Superior temporal gyrus (tissue), 1 donor: ENCODE measurements around the gene PRPF6.
"Not testable (repeated sequence)": the region's sequence is repeated elsewhere in the genome, so short reads cannot be mapped to it uniquely, and the experiment has no call there.

Experiments
- DNase-seq: peaks from one replicate; pipeline ENCODE4 v3.0.0-alpha.2; 2016; ENCODE audit errors: extremely low spot score

PRPF6 gene

GRCh38 chr20:63959699-63960075 lies 21.2 kb upstream of the PRPF6 start:
- DNase-seq, result no peak

- DNase-seq, result not testable (repeated sequence)
Observed at GRCh38 chr20:63960654-63961621, 20.0 kb upstream of the PRPF6 start.

GRCh38 chr20:63961664-63962425 lies 19.1 kb upstream of the PRPF6 start:
- no peak for DNase-seq

- no peak for DNase-seq
Observed at GRCh38 chr20:63962426-63963347, 18.2 kb upstream of the PRPF6 start.

GRCh38 chr20:63963348-63963741 lies 17.6 kb upstream of the PRPF6 start:
- DNase-seq, result no peak

GRCh38 chr20:63963784-63964301 lies 17.1 kb upstream of the PRPF6 start:
- DNase-seq, result no peak

- no peak for DNase-seq
Observed at GRCh38 chr20:63964412-63964811, 16.5 kb upstream of the PRPF6 start.

- no peak for DNase-seq
Observed at GRCh38 chr20:63966172-63966943, 14.6 kb upstream of the PRPF6 start.

- no peak for DNase-seq
Observed at GRCh38 chr20:63966944-63967322, 14.0 kb upstream of the PRPF6 start.

- DNase-seq, result no peak
Observed at GRCh38 chr20:63967330-63968135, 13.4 kb upstream of the PRPF6 start.

- no peak for DNase-seq
Observed at GRCh38 chr20:63968136-63968927, 12.6 kb upstream of the PRPF6 start.

GRCh38 chr20:63968928-63969760 lies 11.8 kb upstream of the PRPF6 start:
- DNase-seq, result no peak

- DNase-seq, result no peak
Observed at GRCh38 chr20:63969838-63970713, 10.9 kb upstream of the PRPF6 start, which contains the start of gene ZNF512B. ZNF512B (minus strand) TSS chr20:63969930; CDS start chr20:63967950, 1,980 bp downstream.

- no peak for DNase-seq
Observed at GRCh38 chr20:63970714-63971431, 10.1 kb upstream of the PRPF6 start.

- not testable (repeated sequence) for DNase-seq
Observed at GRCh38 chr20:63971960-63972311, 9.0 kb upstream of the PRPF6 start.
